HCT116 (cell line): ENCODE data around the gene INSYN1.

ENCODE experiments used
- CBX3 ChIP-seq: IDR thresholded peaks from 2 replicates; pipeline ENCODE4 v1.6.1; 2012; ENCODE audit warnings: low read depth
- POLR2A ChIP-seq: IDR thresholded peaks from 2 replicates; pipeline ENCODE4 v1.7.0; 2011; ENCODE audit warnings: borderline replicate concordance; ENCODE audit not compliant: insufficient read depth, insufficient read length; ENCODE audit errors: extremely low read depth
- TF ChIP-seq, protein P1 (sequence below), 3 experiments: fragments of 200-600 bp in 1 of 3; sonication (generic) in 1 of 3; IDR thresholded peaks in 2 of 3; conservative IDR thresholded peaks in 1 of 3; 2 replicates each; pipeline ENCODE4 v1.5.1; 2012 to 2017; ENCODE audit warnings: low read depth in 2 of 3, low read length in 2 of 3, antibody characterized with exemption in 1 of 3, borderline replicate concordance in 1 of 3, control low read depth in 1 of 3, mild to moderate bottlenecking in 1 of 3, mixed read lengths in 1 of 3, mixed run types in 1 of 3, moderate library complexity in 1 of 3; ENCODE audit not compliant: insufficient read depth in 1 of 3
- TF ChIP-seq, protein P2 (sequence below): IDR thresholded peaks from 2 replicates; pipeline ENCODE4 v1.6.1; 2012

DNA sequence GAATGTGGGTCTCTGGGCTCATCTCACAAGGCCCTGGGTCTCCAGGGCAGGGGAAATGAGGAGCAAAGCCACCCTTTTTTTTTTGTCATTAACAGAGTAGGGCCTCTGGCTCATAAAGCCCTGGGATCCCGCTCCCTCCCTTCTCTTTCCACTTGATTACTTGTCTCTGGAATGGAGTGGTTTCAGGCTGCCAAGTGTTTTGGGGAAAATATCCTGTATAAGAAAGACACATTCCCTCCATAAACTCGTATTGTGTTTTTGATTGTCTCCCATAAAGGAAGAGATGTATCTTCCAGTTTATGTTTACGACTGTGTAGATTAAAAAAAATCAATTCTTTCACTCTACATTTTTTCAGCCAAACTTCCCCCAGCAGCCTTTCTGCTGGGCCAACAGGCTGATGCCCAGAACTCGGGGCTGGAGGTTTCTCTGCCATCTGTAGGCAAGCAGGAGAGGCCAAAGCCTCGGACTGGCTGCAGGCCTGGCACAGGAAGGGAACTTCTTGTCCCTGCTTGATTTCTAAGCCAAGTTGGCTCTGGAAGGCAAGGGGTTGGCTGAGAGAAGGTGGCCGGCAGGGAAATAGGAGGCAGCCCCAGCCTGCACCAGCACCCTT, 49.4 kb upstream of the INSYN1 start:
- TF ChIP-seq, protein P1, sequence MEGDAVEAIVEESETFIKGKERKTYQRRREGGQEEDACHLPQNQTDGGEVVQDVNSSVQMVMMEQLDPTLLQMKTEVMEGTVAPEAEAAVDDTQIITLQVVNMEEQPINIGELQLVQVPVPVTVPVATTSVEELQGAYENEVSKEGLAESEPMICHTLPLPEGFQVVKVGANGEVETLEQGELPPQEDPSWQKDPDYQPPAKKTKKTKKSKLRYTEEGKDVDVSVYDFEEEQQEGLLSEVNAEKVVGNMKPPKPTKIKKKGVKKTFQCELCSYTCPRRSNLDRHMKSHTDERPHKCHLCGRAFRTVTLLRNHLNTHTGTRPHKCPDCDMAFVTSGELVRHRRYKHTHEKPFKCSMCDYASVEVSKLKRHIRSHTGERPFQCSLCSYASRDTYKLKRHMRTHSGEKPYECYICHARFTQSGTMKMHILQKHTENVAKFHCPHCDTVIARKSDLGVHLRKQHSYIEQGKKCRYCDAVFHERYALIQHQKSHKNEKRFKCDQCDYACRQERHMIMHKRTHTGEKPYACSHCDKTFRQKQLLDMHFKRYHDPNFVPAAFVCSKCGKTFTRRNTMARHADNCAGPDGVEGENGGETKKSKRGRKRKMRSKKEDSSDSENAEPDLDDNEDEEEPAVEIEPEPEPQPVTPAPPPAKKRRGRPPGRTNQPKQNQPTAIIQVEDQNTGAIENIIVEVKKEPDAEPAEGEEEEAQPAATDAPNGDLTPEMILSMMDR (IDR thresholded peaks at IDR 0.05 in 2 of 3, conservative IDR thresholded peaks at IDR 0.05 in 1 of 3; ENCODE audit: borderline replicate concordance in 1 of 3, insufficient read depth in 1 of 3, low read depth in 2 of 3, low read length in 2 of 3), result no peak
- TF ChIP-seq POLR2A, result no peak
- no peak for TF ChIP-seq CBX3
- TF ChIP-seq, protein P2, sequence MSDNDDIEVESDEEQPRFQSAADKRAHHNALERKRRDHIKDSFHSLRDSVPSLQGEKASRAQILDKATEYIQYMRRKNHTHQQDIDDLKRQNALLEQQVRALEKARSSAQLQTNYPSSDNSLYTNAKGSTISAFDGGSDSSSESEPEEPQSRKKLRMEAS, result no peak
